ENCODE measurements around the gene SSTR1. TPM values are rescaled to one million over a fixed set of nuclear protein-coding genes. Genes with fewer than 3 reads are reported as not detected.

The SSTR1 gene
- total RNA-seq, 4 donors from 2014 or later: 0.11 to 0.39 (median 0.13) TPM; not detected in 1

DNA sequence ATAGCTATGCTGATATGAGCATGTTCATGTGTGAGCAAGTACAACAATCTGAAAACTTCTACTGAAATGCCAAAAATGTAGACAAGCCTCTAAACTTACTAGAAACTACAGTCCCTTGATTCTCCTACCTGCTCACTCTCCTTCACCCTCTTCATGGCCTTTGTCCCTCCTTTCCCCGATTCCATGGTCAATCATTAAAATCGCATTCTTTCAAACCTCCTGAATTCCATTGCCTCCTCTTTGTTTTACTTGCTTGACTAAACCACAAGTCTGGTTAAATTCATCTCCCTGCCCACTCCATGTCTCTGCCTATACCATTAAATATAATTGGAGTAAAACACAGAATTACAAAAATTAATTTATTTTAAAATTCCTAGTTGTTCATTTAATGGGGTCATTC is 33.0 kb upstream of the SSTR1 start:
- Histone ChIP-seq H3K27ac (no peak overlapping the region), H3K4me1 (peaks cover 7 to 10% of the 10 kb centered on the region in 2 donors), H3K4me3 (replicated peaks in 1 of 3) (no peak overlapping the region), H3K27me3 (no peaks in the 10 kb centered on the region), H3K36me3 (no peaks in the 10 kb centered on the region), H3K9me3 (no peaks in the 10 kb centered on the region)
- intact Hi-C loops (cut with DNase I): no loop called here
- 44 to 73% methylated on average over 2 of the region's 2 CpGs for WGBS, 2 donors
- TF ChIP-seq, protein P1, sequence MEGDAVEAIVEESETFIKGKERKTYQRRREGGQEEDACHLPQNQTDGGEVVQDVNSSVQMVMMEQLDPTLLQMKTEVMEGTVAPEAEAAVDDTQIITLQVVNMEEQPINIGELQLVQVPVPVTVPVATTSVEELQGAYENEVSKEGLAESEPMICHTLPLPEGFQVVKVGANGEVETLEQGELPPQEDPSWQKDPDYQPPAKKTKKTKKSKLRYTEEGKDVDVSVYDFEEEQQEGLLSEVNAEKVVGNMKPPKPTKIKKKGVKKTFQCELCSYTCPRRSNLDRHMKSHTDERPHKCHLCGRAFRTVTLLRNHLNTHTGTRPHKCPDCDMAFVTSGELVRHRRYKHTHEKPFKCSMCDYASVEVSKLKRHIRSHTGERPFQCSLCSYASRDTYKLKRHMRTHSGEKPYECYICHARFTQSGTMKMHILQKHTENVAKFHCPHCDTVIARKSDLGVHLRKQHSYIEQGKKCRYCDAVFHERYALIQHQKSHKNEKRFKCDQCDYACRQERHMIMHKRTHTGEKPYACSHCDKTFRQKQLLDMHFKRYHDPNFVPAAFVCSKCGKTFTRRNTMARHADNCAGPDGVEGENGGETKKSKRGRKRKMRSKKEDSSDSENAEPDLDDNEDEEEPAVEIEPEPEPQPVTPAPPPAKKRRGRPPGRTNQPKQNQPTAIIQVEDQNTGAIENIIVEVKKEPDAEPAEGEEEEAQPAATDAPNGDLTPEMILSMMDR (IDR thresholded peaks at IDR 0.05): no peak
- no peak for TF ChIP-seq POLR2A (IDR thresholded peaks at IDR 0.05)
- DNase-seq: no peak

DNA sequence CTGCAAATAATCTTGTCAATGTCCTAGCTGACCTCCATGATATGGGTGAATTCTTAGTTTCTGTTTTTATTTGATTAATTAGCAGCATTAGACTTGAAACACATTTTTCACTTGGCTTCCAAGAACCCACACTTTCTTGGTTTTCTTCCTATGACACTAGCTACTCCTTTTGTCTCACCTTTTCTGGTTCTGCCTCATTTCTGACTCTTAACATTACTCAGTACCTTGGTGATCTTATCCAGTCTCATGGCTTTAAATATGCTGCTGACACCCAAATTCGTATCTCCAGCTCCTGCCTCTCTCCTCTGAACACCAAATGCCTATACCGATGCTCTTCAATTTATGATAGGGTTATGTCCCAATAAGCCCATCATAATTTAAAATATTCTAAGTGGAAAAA is 32.0 kb upstream of the SSTR1 start:
- DNase-seq: no peak
- 90 to 94% methylated on average over 2 of the region's 2 CpGs for WGBS, 2 donors
- Histone ChIP-seq H3K36me3 (no peaks in the 10 kb centered on the region), H3K4me3 (replicated peaks in 1 of 3) (no peak overlapping the region), H3K4me1 (peaks cover 7 to 10% of the 10 kb centered on the region in 2 donors), H3K27ac (no peak overlapping the region), H3K27me3 (no peaks in the 10 kb centered on the region), H3K9me3 (no peaks in the 10 kb centered on the region)
- intact Hi-C loops (cut with DNase I): no loop called here
- no peak for TF ChIP-seq POLR2A (IDR thresholded peaks at IDR 0.05)
- TF ChIP-seq, protein P1 (IDR thresholded peaks at IDR 0.05): no peak

DNA sequence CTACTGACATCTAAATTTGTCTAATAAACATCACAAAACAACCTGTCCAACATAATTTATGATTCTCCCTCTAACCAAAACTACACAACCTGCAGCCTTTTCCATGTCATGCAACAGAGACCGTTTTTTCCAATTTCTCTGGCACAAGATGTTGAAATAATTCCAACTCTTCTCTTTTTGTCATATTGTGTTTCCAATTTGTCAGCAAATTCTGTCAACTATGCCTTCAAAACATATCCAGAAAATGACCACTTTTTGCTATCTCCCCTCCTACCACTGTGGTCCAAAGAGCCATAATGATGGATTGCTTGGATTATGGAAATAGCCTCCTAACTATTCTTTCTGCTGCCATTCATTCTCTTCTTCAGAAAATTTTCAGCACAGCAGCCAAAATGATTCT is 31.3 kb upstream of the SSTR1 start:
- Histone ChIP-seq H3K36me3 (no peaks in the 10 kb centered on the region), H3K27me3 (no peaks in the 10 kb centered on the region), H3K4me3 (replicated peaks in 1 of 3) (no peak overlapping the region), H3K4me1 (peaks cover 7 to 8% of the 10 kb centered on the region in 2 donors), H3K9me3 (no peaks in the 10 kb centered on the region), H3K27ac (no peak overlapping the region)
- DNase-seq: no peak
- TF ChIP-seq, protein P1 (IDR thresholded peaks at IDR 0.05): no peak
- no peak for TF ChIP-seq POLR2A (IDR thresholded peaks at IDR 0.05)
- WGBS, 2 donors: 79 to 90% methylated on average over 1 of the region's 1 CpG
- intact Hi-C loops (cut with DNase I): no loop called here

DNA sequence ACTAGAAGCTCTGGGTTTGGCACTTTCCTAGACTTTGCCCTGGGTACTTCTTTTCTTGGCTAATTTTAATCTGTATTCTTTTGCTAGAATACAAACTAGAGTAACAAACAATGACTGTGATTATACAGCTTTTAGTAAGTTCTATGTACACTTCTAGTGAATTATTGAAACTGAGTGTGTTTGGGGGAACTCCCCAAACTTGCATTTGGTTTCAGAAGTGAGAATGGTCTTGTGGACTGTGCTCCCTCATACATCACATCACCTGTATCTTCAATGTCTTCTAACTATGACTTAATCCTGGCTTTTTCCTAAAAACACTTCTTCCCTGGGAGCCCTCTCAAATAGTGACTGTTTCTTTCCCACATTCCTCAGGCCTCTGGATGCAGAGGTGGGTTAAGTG is 23.6 kb upstream of the SSTR1 start:
- intact Hi-C loops (cut with DNase I): no loop called here
- Histone ChIP-seq H3K9me3 (no peaks in the 10 kb centered on the region), H3K27ac (no peak overlapping the region), H3K36me3 (no peaks in the 10 kb centered on the region), H3K4me1 (no peaks in the 10 kb centered on the region), H3K27me3 (no peaks in the 10 kb centered on the region), H3K4me3 (replicated peaks in 1 of 3) (no peak overlapping the region)
- DNase-seq: no peak
- TF ChIP-seq, protein P1 (IDR thresholded peaks at IDR 0.05): no peak
- no peak for TF ChIP-seq POLR2A (IDR thresholded peaks at IDR 0.05)

DNA sequence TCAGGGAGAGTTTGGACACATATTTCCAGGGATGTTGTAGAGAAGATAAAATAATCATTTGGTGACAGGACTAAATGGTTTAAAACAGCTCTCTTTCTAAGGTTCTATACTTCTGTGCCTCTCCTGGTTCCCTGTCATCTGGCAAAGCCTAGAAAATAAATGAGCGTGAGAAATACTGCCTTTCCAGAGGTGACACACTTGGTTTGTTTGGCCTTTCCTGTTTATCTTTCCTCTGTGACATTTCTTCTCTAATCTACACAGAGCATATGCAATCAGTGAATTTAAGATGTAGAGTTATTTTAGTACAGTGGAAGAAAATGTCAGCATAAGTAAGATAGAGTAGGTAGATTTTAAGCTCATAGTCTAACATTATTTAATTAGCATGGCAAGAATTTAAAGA is 22.0 kb upstream of the SSTR1 start:
- WGBS, 2 donors: 81% methylated on average over 1 of the region's 1 CpG

More for the DNA sequence above, 22.0 kb upstream of the SSTR1 start:
- no peaks in the 10 kb centered on the region for H3K4me1 ChIP-seq
- H3K9me3 ChIP-seq: no peaks in the 10 kb centered on the region
- no peaks in the 10 kb centered on the region for H3K36me3 ChIP-seq
- no peaks in the 10 kb centered on the region for H3K27me3 ChIP-seq
- H3K4me3 ChIP-seq (replicated peaks in 1 of 3): no peak overlapping the region
- TF ChIP-seq, protein P1 (IDR thresholded peaks at IDR 0.05): no peak
- TF ChIP-seq POLR2A (IDR thresholded peaks at IDR 0.05): no peak
- no peak for DNase-seq
- no peak overlapping the region for H3K27ac ChIP-seq
- intact Hi-C loops (cut with DNase I): no loop called here
